Endothelial cell of umbilical vein (primary cell): ENCODE results near the gene OPRL1. TPM values are rescaled to one million over a fixed set of nuclear protein-coding genes. Genes with fewer than 3 reads are reported as not detected.
A peak's percentile ranks its signal among the peaks of the same experiment; 100 is the strongest.

ENCODE experiments used
- BruUV-seq: library from RNA; stranded (reverse); fragments of 400-500 nt; replicated peaks from 2 replicates; lab custom pipeline; 2021; lab: Mats Ljungman, UMichigan
- CTCF ChIA-PET: fragments of 300-600, 350-600 bp; sonication (Branson Sonifier 250); formaldehyde crosslinking; loops from one replicate; lab custom pipeline; 2021; ENCODE audit warnings: antibody characterized with exemption, inconsistent platforms; lab: Charles Lee
- POLR2A ChIA-PET: fragments of 300-600, 350-600 bp; sonication (Branson Sonifier 250); formaldehyde crosslinking; loops from one replicate; lab custom pipeline; 2021; ENCODE audit warnings: antibody characterized with exemption, inconsistent platforms; lab: Charles Lee
- DNase-seq: peaks from one replicate; pipeline ENCODE4 v3.0.0-alpha.2; 2011; ENCODE audit warnings: low read depth, low spot score
- FAIRE-seq: peaks from 2 replicates; lab custom pipeline; 2011; peaks lifted over from hg19 to GRCh38; lab: Jason Lieb, UNC
- H2AFZ ChIP-seq: 2 replicates; pipeline ENCODE4 v1.6.0; 2012; ENCODE audit warnings: low read depth, low read length, control low read depth, inconsistent platforms
- H3K27ac ChIP-seq: 2 replicates; pipeline ENCODE4 v1.5.1; 2011; ENCODE audit warnings: low read depth, mild to moderate bottlenecking, control low read depth, low read length, moderate library complexity; ENCODE audit not compliant: insufficient read depth
- H3K27me3 ChIP-seq, 2 experiments: 2 replicates each; pipeline versions ENCODE4 v1.6.0 to v1.6.1; 2011; ENCODE audit warnings: low read length in 2 of 2, mixed read lengths in 1 of 2; ENCODE audit not compliant: control insufficient read depth in 2 of 2, insufficient read depth in 2 of 2
- H3K36me3 ChIP-seq, 2 experiments: 2 replicates in 1 of 2; 3 replicates in 1 of 2; pipeline ENCODE4 v1.5.1; 2011; ENCODE audit warnings: low read length in 2 of 2, mild to moderate bottlenecking in 1 of 2, moderate library complexity in 1 of 2; ENCODE audit not compliant: control insufficient read depth in 2 of 2, insufficient read depth in 2 of 2; ENCODE audit errors: extremely low read depth in 1 of 2
- H3K4me1 ChIP-seq: 3 replicates; pipeline ENCODE4 v1.5.1; 2011; ENCODE audit warnings: mild to moderate bottlenecking, low read length; ENCODE audit not compliant: control insufficient read depth, insufficient read depth; ENCODE audit errors: extremely low read depth
- H3K4me2 ChIP-seq: 2 replicates; pipeline ENCODE4 v1.6.1; 2011; ENCODE audit warnings: low read length, control low read depth, mixed read lengths; ENCODE audit not compliant: insufficient read depth
- H3K4me3 ChIP-seq, 3 experiments: fragments of 200-600 bp in 1 of 3; sonication (generic), shearing (Covaris generic) in 1 of 3; replicated peaks in 1 of 3; 2 replicates each; pipeline ENCODE4 v1.5.1; 2011 to 2016; ENCODE audit warnings: control low read depth in 3 of 3, low read length in 3 of 3, mild to moderate bottlenecking in 2 of 3, inconsistent platforms in 1 of 3, low read depth in 1 of 3, moderate library complexity in 1 of 3; ENCODE audit not compliant: insufficient read depth in 1 of 3
- H3K79me2 ChIP-seq: 2 replicates; pipeline ENCODE4 v1.6.0; 2012; ENCODE audit warnings: low read length, inconsistent platforms; ENCODE audit not compliant: control insufficient read depth, insufficient read depth
- H3K9ac ChIP-seq: replicated peaks from 2 replicates; pipeline ENCODE3; 2011; ENCODE audit warnings: low read length, control low read depth; ENCODE audit not compliant: insufficient read depth; ENCODE audit errors: extremely low read depth
- H3K9me1 ChIP-seq: replicated peaks from 3 replicates; pipeline ENCODE4 v1.6.0; 2011; ENCODE audit warnings: mild to moderate bottlenecking, low read length; ENCODE audit not compliant: control insufficient read depth, insufficient read depth; ENCODE audit errors: extremely low read depth
- H3K9me3 ChIP-seq: replicated peaks from 2 replicates; pipeline ENCODE4 v1.5.1; 2012; ENCODE audit warnings: low read length, inconsistent platforms; ENCODE audit not compliant: control insufficient read depth, insufficient read depth
- H4K20me1 ChIP-seq: replicated peaks from 2 replicates; pipeline ENCODE3; 2011; ENCODE audit warnings: mild to moderate bottlenecking, low read length; ENCODE audit not compliant: control insufficient read depth, insufficient read depth; ENCODE audit errors: extremely low read depth
- FOS ChIP-seq: IDR thresholded peaks from 2 replicates; pipeline ENCODE4 v1.6.1; 2011; ENCODE audit warnings: mild to moderate bottlenecking, low read length, moderate library complexity, borderline replicate concordance; ENCODE audit not compliant: insufficient read depth
- GATA2 ChIP-seq: IDR thresholded peaks from 2 replicates; pipeline ENCODE4 v1.7.0; 2011; ENCODE audit warnings: low read depth, mild to moderate bottlenecking, moderate library complexity, mixed read lengths, low read length; ENCODE audit not compliant: insufficient read length, insufficient read depth
- MYC ChIP-seq: IDR thresholded peaks from one replicate; pipeline ENCODE4 v1.6.1; 2011; ENCODE audit warnings: mild to moderate bottlenecking, low read depth, low read length
- POLR2A ChIP-seq: IDR thresholded peaks from 2 replicates; pipeline ENCODE4 v1.6.1; 2012; ENCODE audit warnings: low read depth, mild to moderate bottlenecking, control low read depth, low read length
- POLR2AphosphoS5 ChIP-seq: IDR thresholded peaks from 2 replicates; pipeline ENCODE4 v1.6.1; 2012; ENCODE audit warnings: low read depth, mild to moderate bottlenecking, control low read depth, low read length, moderate library complexity; ENCODE audit not compliant: insufficient read depth
- dilution Hi-C: fragments of 300-500 bp; cut with MboI; formaldehyde crosslinking; loops from one replicate; pipeline ENCODE4 v1.15.0; 2019; ENCODE audit warnings: low sequenced_read_pairs; ENCODE audit not compliant: extremely low pct_ligation_motif_present
- intact Hi-C: fragments of 100-400 bp; cut with micrococcal nuclease; formaldehyde crosslinking; loops from one replicate; pipeline ENCODE4 v1.10.0; 2022
- polyA plus RNA-seq, 4 experiments: library from polyadenylated mRNA; depleted of rRNA in 3 of 4; stranded (reverse) in 3 of 4; unstranded in 1 of 4; fragments of >200 nt; gene quantifications; 2 replicates each; pipeline versions ENCODE4 v1.2.1 to v1.2.3, GENCODE V29; 2011 to 2012; ENCODE audit warnings: missing spikeins in 1 of 4
- total RNA-seq: library from RNA; stranded (reverse); gene quantifications from 2 replicates; pipeline ENCODE4 v1.2.3, GENCODE V29; 2021
- TF ChIP-seq, protein P1 (sequence below), 2 donors: IDR thresholded peaks; 1 replicate in 1 of 2; 2 replicates in 1 of 2; pipeline ENCODE4 v1.5.1; 2011; ENCODE audit warnings: low read length in 2 of 2, mild to moderate bottlenecking in 2 of 2, moderate library complexity in 2 of 2, control low read depth in 1 of 2, inconsistent platforms in 1 of 2, low read depth in 1 of 2; ENCODE audit not compliant: insufficient read depth in 1 of 2; ENCODE audit errors: extremely low read depth in 1 of 2
- TF ChIP-seq, protein P2 (sequence below): IDR thresholded peaks from 2 replicates; pipeline ENCODE4 v1.6.1; 2011; ENCODE audit not compliant: insufficient read depth, insufficient read length

Gene OPRL1
- total and polyA plus RNA-seq, 2 donors (not counting 3 experiments of a cell fraction or from before 2014, with no cell fraction given) = 1.9 to 2.0 TPM

DNA sequence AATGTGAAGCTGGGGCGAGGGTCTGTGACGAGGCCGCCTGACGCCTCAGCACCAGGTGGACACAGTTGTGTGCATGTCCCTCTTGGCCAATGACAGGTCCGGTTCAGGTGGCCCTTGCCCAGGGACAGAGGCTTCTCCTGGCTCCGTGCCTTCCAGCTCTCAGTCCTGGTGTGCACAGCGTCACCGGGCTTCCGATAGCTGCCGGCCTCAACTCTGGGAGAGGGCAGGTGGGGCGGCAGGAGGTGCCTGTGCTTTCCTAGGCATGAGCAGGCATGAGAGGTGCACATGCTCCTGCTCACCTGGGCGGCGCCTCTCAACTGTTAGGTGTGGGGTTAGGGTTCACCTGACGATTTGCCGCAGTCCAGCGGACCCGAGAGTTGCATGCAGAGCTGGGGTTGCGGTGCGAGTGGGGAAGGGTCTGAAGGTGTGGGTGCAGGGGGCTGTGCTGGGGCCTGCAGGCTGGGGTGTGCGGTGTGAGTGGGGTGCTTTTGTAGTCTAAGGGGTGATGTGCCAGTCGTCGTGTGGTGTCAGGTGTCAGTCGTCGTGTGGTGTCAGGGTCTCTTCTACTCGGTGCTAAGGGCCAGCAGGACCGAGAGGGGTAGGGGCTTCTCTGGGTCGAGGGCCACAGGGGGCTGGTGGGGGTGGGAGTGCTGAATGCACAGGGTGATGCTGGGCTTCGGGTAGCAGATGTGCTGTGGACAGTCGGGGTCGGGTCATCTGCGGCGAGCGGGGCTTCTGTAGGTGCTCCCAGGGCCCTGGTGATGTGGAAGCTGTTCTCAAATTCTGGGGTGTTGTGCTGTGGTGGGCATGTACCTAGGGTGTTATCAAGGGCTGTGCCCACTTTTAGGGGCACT lies 26.7 kb upstream of the OPRL1 start:
- H3K4me1 ChIP-seq = peaks cover 74% of the 10 kb centered on the region

More for the DNA sequence above, 26.7 kb upstream of the OPRL1 start:
- Histone ChIP-seq H3K9me3 (no peaks in the 10 kb centered on the region), H2AFZ (no peak overlapping the region), H3K27me3 (no peaks in the 10 kb centered on the region), H3K36me3 (peaks cover 2% of the 10 kb centered on the region in 2 experiments), H3K4me3 (no peak overlapping the region), H3K4me2 (peak overlapping the region; percentile 49), H3K27ac (peak overlapping the region; percentile 83), H3K9me1 (no peaks in the 10 kb centered on the region), H3K79me2 (peaks cover 6% of the 10 kb centered on the region), H4K20me1 (no peaks in the 10 kb centered on the region), H3K9ac (no peak overlapping the region)
- CTCF ChIA-PET = interaction anchor here (0.7 to 15.2 kb wide), 9 partner anchors 9 to 515 kb away, joined by 3 to 412 read pairs (median 5); partner anchors contain the start of genes C20orf204, PRPF6, PTK6 and SAMD10
- POLR2A ChIA-PET = interaction anchor here (1.6 to 2.4 kb wide), 3 partner anchors 9 to 14 kb away, joined by 11 to 21 read pairs (median 12); partner anchors contain the start of gene TCEA2
- DNase-seq (no peak), FAIRE-seq (no peak)
- TF ChIP-seq, protein P1, sequence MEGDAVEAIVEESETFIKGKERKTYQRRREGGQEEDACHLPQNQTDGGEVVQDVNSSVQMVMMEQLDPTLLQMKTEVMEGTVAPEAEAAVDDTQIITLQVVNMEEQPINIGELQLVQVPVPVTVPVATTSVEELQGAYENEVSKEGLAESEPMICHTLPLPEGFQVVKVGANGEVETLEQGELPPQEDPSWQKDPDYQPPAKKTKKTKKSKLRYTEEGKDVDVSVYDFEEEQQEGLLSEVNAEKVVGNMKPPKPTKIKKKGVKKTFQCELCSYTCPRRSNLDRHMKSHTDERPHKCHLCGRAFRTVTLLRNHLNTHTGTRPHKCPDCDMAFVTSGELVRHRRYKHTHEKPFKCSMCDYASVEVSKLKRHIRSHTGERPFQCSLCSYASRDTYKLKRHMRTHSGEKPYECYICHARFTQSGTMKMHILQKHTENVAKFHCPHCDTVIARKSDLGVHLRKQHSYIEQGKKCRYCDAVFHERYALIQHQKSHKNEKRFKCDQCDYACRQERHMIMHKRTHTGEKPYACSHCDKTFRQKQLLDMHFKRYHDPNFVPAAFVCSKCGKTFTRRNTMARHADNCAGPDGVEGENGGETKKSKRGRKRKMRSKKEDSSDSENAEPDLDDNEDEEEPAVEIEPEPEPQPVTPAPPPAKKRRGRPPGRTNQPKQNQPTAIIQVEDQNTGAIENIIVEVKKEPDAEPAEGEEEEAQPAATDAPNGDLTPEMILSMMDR (IDR thresholded peaks at IDR 0.05; ENCODE audit: extremely low read depth in 1 of 2, insufficient read depth in 1 of 2, low read depth in 1 of 2, low read length in 2 of 2) = no peak
- TF ChIP-seq FOS = no peak
- no peak for TF ChIP-seq POLR2A
- no peak for TF ChIP-seq POLR2AphosphoS5
- no peak for TF ChIP-seq GATA2
- TF ChIP-seq, protein P2, sequence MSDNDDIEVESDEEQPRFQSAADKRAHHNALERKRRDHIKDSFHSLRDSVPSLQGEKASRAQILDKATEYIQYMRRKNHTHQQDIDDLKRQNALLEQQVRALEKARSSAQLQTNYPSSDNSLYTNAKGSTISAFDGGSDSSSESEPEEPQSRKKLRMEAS = no peak
- TF ChIP-seq MYC = no peak
- BruUV-seq = no TSS peak
- intact Hi-C loops (loop anchor here (10.0 kb wide), 1 partner anchor 158 kb away; the partner anchor contains the start of gene DNAJC5), dilution Hi-C loops (no loop called here)
